ENCODE measurements around the gene KIFC3. TPM values are rescaled to one million over a fixed set of nuclear protein-coding genes. Genes with fewer than 3 reads are reported as not detected.

KIFC3 gene
- total and polyA plus RNA-seq, 2 donors (not counting 1 experiment from before 2014, with no cell fraction given): 13.8 to 44.9 TPM

- peaks cover 23% of the 10 kb centered on the region for H3K79me2 ChIP-seq (ENCODE audit: control insufficient read depth, insufficient read depth, low read length)
- H3K4me3 ChIP-seq (replicated peaks in 1 of 4; ENCODE audit: control extremely low read depth in 1 of 4, insufficient read depth in 1 of 4, low read depth in 3 of 4, low read length in 4 of 4): no peak overlapping the region
- H3K4me1 ChIP-seq (ENCODE audit: control insufficient read depth, extremely low read depth, insufficient read depth, low read length): peaks cover 21% of the 10 kb centered on the region
- no peak overlapping the region for H3K27ac ChIP-seq (ENCODE audit: insufficient read depth, low read length)
- H4K20me1 ChIP-seq (ENCODE audit: control insufficient read depth, extremely low read depth, insufficient read depth, low read length): no peaks in the 10 kb centered on the region
- H3K27me3 ChIP-seq (ENCODE audit: control insufficient read depth, insufficient read depth, low read length): no peaks in the 10 kb centered on the region
- no peak for TF ChIP-seq CTCF (conservative IDR thresholded peaks at IDR 0.05 in 1 of 2, IDR thresholded peaks at IDR 0.05 in 1 of 2; ENCODE audit: low read depth in 1 of 2, low read length in 2 of 2)
- no peak for TF ChIP-seq EZH2 (IDR thresholded peaks at IDR 0.05; ENCODE audit: low read length, missing control alignments)
- peaks cover 6% of the 10 kb centered on the region for H3K36me3 ChIP-seq (ENCODE audit: control insufficient read depth, insufficient read depth, low read length)
- no peak for DNase-seq (ENCODE audit: low read depth in 2 of 2)
- no peaks in the 10 kb centered on the region for H3K9me3 ChIP-seq (ENCODE audit: control insufficient read depth, insufficient read depth, low read depth, low read length)
- H3K4me2 ChIP-seq (ENCODE audit: extremely low read depth, insufficient read depth, low read length): no peak overlapping the region
- H2AFZ ChIP-seq (ENCODE audit: low read length): no peak overlapping the region
- H3K9ac ChIP-seq (ENCODE audit: insufficient read depth, low read length): no peak overlapping the region
Observed at GRCh38 chr16:57804111-57804837, 2.0 kb upstream of the KIFC3 start.

GRCh38 chr16:57803134-57803990, 1.1 kb upstream of the KIFC3 start:
- Histone ChIP-seq H3K9ac (ENCODE audit: insufficient read depth, low read length) (no peak overlapping the region), H3K27me3 (ENCODE audit: control insufficient read depth, insufficient read depth, low read length) (no peaks in the 10 kb centered on the region), H3K27ac (ENCODE audit: insufficient read depth, low read length) (no peak overlapping the region), H3K9me3 (ENCODE audit: control insufficient read depth, insufficient read depth, low read depth, low read length) (no peaks in the 10 kb centered on the region), H3K79me2 (ENCODE audit: control insufficient read depth, insufficient read depth, low read length) (peaks cover 29% of the 10 kb centered on the region), H3K36me3 (ENCODE audit: control insufficient read depth, insufficient read depth, low read length) (peaks cover 6% of the 10 kb centered on the region), H2AFZ (ENCODE audit: low read length) (no peak overlapping the region), H3K4me2 (ENCODE audit: extremely low read depth, insufficient read depth, low read length) (no peak overlapping the region), H4K20me1 (ENCODE audit: control insufficient read depth, extremely low read depth, insufficient read depth, low read length) (no peaks in the 10 kb centered on the region), H3K4me1 (ENCODE audit: control insufficient read depth, extremely low read depth, insufficient read depth, low read length) (peaks cover 21% of the 10 kb centered on the region), H3K4me3 (replicated peaks in 1 of 4; ENCODE audit: control extremely low read depth in 1 of 4, insufficient read depth in 1 of 4, low read depth in 3 of 4, low read length in 4 of 4) (no peak overlapping the region)
- DNase-seq (ENCODE audit: low read depth in 2 of 2): no peak
- no peak for TF ChIP-seq EZH2 (IDR thresholded peaks at IDR 0.05; ENCODE audit: low read length, missing control alignments)
- TF ChIP-seq CTCF (conservative IDR thresholded peaks at IDR 0.05 in 1 of 2, IDR thresholded peaks at IDR 0.05 in 1 of 2; ENCODE audit: low read depth in 1 of 2, low read length in 2 of 2): no peak

- Histone ChIP-seq H3K79me2 (ENCODE audit: control insufficient read depth, insufficient read depth, low read length) (peaks cover 33% of the 10 kb centered on the region), H3K9ac (ENCODE audit: insufficient read depth, low read length) (peak overlapping the region; percentile 86), H3K9me3 (ENCODE audit: control insufficient read depth, insufficient read depth, low read depth, low read length) (no peaks in the 10 kb centered on the region), H3K27me3 (ENCODE audit: control insufficient read depth, insufficient read depth, low read length) (no peaks in the 10 kb centered on the region), H3K27ac (ENCODE audit: insufficient read depth, low read length) (peak overlapping the region; percentile 92), H3K36me3 (ENCODE audit: control insufficient read depth, insufficient read depth, low read length) (peaks cover 16% of the 10 kb centered on the region), H2AFZ (ENCODE audit: low read length) (peak overlapping the region; percentile 45), H4K20me1 (ENCODE audit: control insufficient read depth, extremely low read depth, insufficient read depth, low read length) (no peaks in the 10 kb centered on the region), H3K4me2 (ENCODE audit: extremely low read depth, insufficient read depth, low read length) (peak overlapping the region; percentile 96), H3K4me3 (replicated peaks in 1 of 4; ENCODE audit: control extremely low read depth in 1 of 4, insufficient read depth in 1 of 4, low read depth in 3 of 4, low read length in 4 of 4) (peak overlapping the region; percentile 59 to 79 (median 76)), H3K4me1 (ENCODE audit: control insufficient read depth, extremely low read depth, insufficient read depth, low read length) (peaks cover 21% of the 10 kb centered on the region)
- no peak for DNase-seq (ENCODE audit: low read depth in 2 of 2)
- no peak for TF ChIP-seq EZH2 (IDR thresholded peaks at IDR 0.05; ENCODE audit: low read length, missing control alignments)
- no peak for TF ChIP-seq CTCF (conservative IDR thresholded peaks at IDR 0.05 in 1 of 2, IDR thresholded peaks at IDR 0.05 in 1 of 2; ENCODE audit: low read depth in 1 of 2, low read length in 2 of 2)
Observed at GRCh38 chr16:57801809-57802340, 416 bp downstream of the KIFC3 start.
